ENCODE results near the gene HTATIP2.

The HTATIP2 gene

GRCh38 chr11:20372081-20372626 lies 8.6 kb downstream of the HTATIP2 start:
- Histone ChIP-seq H2AK5ac (ENCODE audit: low read length, severe bottlenecking) (no peak overlapping the region), H4K8ac (ENCODE audit: low read length) (no peak overlapping the region), H3K14ac (ENCODE audit: low read length in 2 of 2) (no peak overlapping the region), H3K4me3 (ENCODE audit: insufficient read depth in 1 of 2, low read depth in 1 of 2, low read length in 2 of 2) (no peak overlapping the region), H3K9ac (ENCODE audit: low read length) (no peak overlapping the region), H4K91ac (ENCODE audit: low read length) (no peak overlapping the region), H3K23ac (ENCODE audit: low read length in 2 of 2) (no peak overlapping the region), H3K9me3 (ENCODE audit: control insufficient read depth, low read length) (no peaks in the 10 kb centered on the region), H2BK12ac (ENCODE audit: low read length in 2 of 2) (no peak overlapping the region), H2BK15ac (ENCODE audit: low read depth, poor library complexity, severe bottlenecking) (no peak overlapping the region), H3K27me3 (ENCODE audit: control insufficient read depth in 1 of 2, insufficient read depth in 1 of 2, low read length in 2 of 2) (no peaks in the 10 kb centered on the region), H3K18ac (ENCODE audit: low read depth in 1 of 2, low read length in 2 of 2) (no peak overlapping the region), H2BK5ac (ENCODE audit: low read depth, low read length, poor library complexity, severe bottlenecking) (no peak overlapping the region), H3K4me2 (ENCODE audit: low read length, poor library complexity, severe bottlenecking) (no peak overlapping the region), H3K4ac (ENCODE audit: low read depth in 1 of 2, low read length in 2 of 2) (no peak overlapping the region), H3K27ac (ENCODE audit: low read length, poor library complexity, severe bottlenecking) (no peak overlapping the region), H2BK120ac (ENCODE audit: low read depth, low read length) (no peak overlapping the region), H2AFZ (ENCODE audit: low read depth, low read length) (no peak overlapping the region), H3K79me1 (replicated peaks; ENCODE audit: low read length, poor library complexity, severe bottlenecking) (peaks cover 11% of the 10 kb centered on the region), H3K36me3 (ENCODE audit: control insufficient read depth in 1 of 2, insufficient read depth in 2 of 2, low read depth in 1 of 2, low read length in 2 of 2) (peaks cover 0 to 65% of the 10 kb centered on the region in 2 experiments), H3K4me1 (ENCODE audit: control insufficient read depth, insufficient read depth, low read depth, low read length) (peaks cover 2% of the 10 kb centered on the region)
- DNase-seq = no peak
- 54% methylated on average over 5 of the region's 5 CpGs for WGBS

GRCh38 chr11:20373147-20373546 lies 9.6 kb downstream of the HTATIP2 start:
- H3K27ac ChIP-seq (ENCODE audit: low read length, poor library complexity, severe bottlenecking) = no peak overlapping the region
- 97% methylated on average over 6 of the region's 13 CpGs for WGBS
- H2BK120ac ChIP-seq (ENCODE audit: low read depth, low read length) = no peak overlapping the region
- H3K27me3 ChIP-seq (ENCODE audit: control insufficient read depth in 1 of 2, insufficient read depth in 1 of 2, low read length in 2 of 2) = no peaks in the 10 kb centered on the region
- peaks cover 11% of the 10 kb centered on the region for H3K79me1 ChIP-seq (replicated peaks; ENCODE audit: low read length, poor library complexity, severe bottlenecking)
- no peak overlapping the region for H3K4me2 ChIP-seq (ENCODE audit: low read length, poor library complexity, severe bottlenecking)
- H2AFZ ChIP-seq (ENCODE audit: low read depth, low read length) = no peak overlapping the region
- H4K8ac ChIP-seq (ENCODE audit: low read length) = no peak overlapping the region
- no peak overlapping the region for H3K18ac ChIP-seq (ENCODE audit: low read depth in 1 of 2, low read length in 2 of 2)
- DNase-seq = no peak
- H3K9me3 ChIP-seq (ENCODE audit: control insufficient read depth, low read length) = no peaks in the 10 kb centered on the region
- no peak overlapping the region for H2BK5ac ChIP-seq (ENCODE audit: low read depth, low read length, poor library complexity, severe bottlenecking)
- H3K14ac ChIP-seq (ENCODE audit: low read length in 2 of 2) = no peak overlapping the region
- H3K4me1 ChIP-seq (ENCODE audit: control insufficient read depth, insufficient read depth, low read depth, low read length) = peaks cover 2% of the 10 kb centered on the region
- no peak overlapping the region for H3K9ac ChIP-seq (ENCODE audit: low read length)
- H2BK15ac ChIP-seq (ENCODE audit: low read depth, poor library complexity, severe bottlenecking) = no peak overlapping the region
- H3K4ac ChIP-seq (ENCODE audit: low read depth in 1 of 2, low read length in 2 of 2) = no peak overlapping the region
- no peak overlapping the region for H4K91ac ChIP-seq (ENCODE audit: low read length)
- no peak overlapping the region for H3K4me3 ChIP-seq (ENCODE audit: insufficient read depth in 1 of 2, low read depth in 1 of 2, low read length in 2 of 2)
- H2AK5ac ChIP-seq (ENCODE audit: low read length, severe bottlenecking) = no peak overlapping the region
- no peak overlapping the region for H2BK12ac ChIP-seq (ENCODE audit: low read length in 2 of 2)
- no peak overlapping the region for H3K23ac ChIP-seq (ENCODE audit: low read length in 2 of 2)
- H3K36me3 ChIP-seq (ENCODE audit: control insufficient read depth in 1 of 2, insufficient read depth in 2 of 2, low read depth in 1 of 2, low read length in 2 of 2) = peaks cover 0 to 74% of the 10 kb centered on the region in 2 experiments

GRCh38 chr11:20373568-20374209 lies 10.2 kb downstream of the HTATIP2 start:
- H2BK120ac ChIP-seq (ENCODE audit: low read depth, low read length) = no peak overlapping the region
- H3K9ac ChIP-seq (ENCODE audit: low read length) = no peak overlapping the region
- H3K14ac ChIP-seq (ENCODE audit: low read length in 2 of 2) = no peak overlapping the region
- no peak overlapping the region for H3K18ac ChIP-seq (ENCODE audit: low read depth in 1 of 2, low read length in 2 of 2)
- peaks cover 11% of the 10 kb centered on the region for H3K79me1 ChIP-seq (replicated peaks; ENCODE audit: low read length, poor library complexity, severe bottlenecking)
- H2AK5ac ChIP-seq (ENCODE audit: low read length, severe bottlenecking) = no peak overlapping the region
- no peak overlapping the region for H4K8ac ChIP-seq (ENCODE audit: low read length)
- no peak overlapping the region for H2AFZ ChIP-seq (ENCODE audit: low read depth, low read length)
- H3K27ac ChIP-seq (ENCODE audit: low read length, poor library complexity, severe bottlenecking) = no peak overlapping the region
- H2BK12ac ChIP-seq (ENCODE audit: low read length in 2 of 2) = no peak overlapping the region
- no peaks in the 10 kb centered on the region for H3K9me3 ChIP-seq (ENCODE audit: control insufficient read depth, low read length)
- peaks cover 2 to 74% of the 10 kb centered on the region in 2 experiments for H3K36me3 ChIP-seq (ENCODE audit: control insufficient read depth in 1 of 2, insufficient read depth in 2 of 2, low read depth in 1 of 2, low read length in 2 of 2)
- H3K27me3 ChIP-seq (ENCODE audit: control insufficient read depth in 1 of 2, insufficient read depth in 1 of 2, low read length in 2 of 2) = no peaks in the 10 kb centered on the region
- H3K4me1 ChIP-seq (ENCODE audit: control insufficient read depth, insufficient read depth, low read depth, low read length) = no peaks in the 10 kb centered on the region
- no peak overlapping the region for H3K4me3 ChIP-seq (ENCODE audit: insufficient read depth in 1 of 2, low read depth in 1 of 2, low read length in 2 of 2)
- no peak overlapping the region for H3K4ac ChIP-seq (ENCODE audit: low read depth in 1 of 2, low read length in 2 of 2)
- no peak overlapping the region for H4K91ac ChIP-seq (ENCODE audit: low read length)
- H2BK5ac ChIP-seq (ENCODE audit: low read depth, low read length, poor library complexity, severe bottlenecking) = no peak overlapping the region
- H2BK15ac ChIP-seq (ENCODE audit: low read depth, poor library complexity, severe bottlenecking) = no peak overlapping the region
- H3K4me2 ChIP-seq (ENCODE audit: low read length, poor library complexity, severe bottlenecking) = no peak overlapping the region
- no peak overlapping the region for H3K23ac ChIP-seq (ENCODE audit: low read length in 2 of 2)
- WGBS = 92% methylated on average over 2 of the region's 3 CpGs
- DNase-seq = no peak

- no peaks in the 10 kb centered on the region for H3K4me1 ChIP-seq (ENCODE audit: control insufficient read depth, insufficient read depth, low read depth, low read length)
- H3K4ac ChIP-seq (ENCODE audit: low read depth in 1 of 2, low read length in 2 of 2) = no peak overlapping the region
- no peak for DNase-seq
- no peak overlapping the region for H2BK5ac ChIP-seq (ENCODE audit: low read depth, low read length, poor library complexity, severe bottlenecking)
- no peak overlapping the region for H3K14ac ChIP-seq (ENCODE audit: low read length in 2 of 2)
- no peak overlapping the region for H3K23ac ChIP-seq (ENCODE audit: low read length in 2 of 2)
- no peaks in the 10 kb centered on the region for H3K27me3 ChIP-seq (ENCODE audit: control insufficient read depth in 1 of 2, insufficient read depth in 1 of 2, low read length in 2 of 2)
- 92% methylated on average over 7 of the region's 9 CpGs for WGBS
- H2AFZ ChIP-seq (ENCODE audit: low read depth, low read length) = no peak overlapping the region
- H3K18ac ChIP-seq (ENCODE audit: low read depth in 1 of 2, low read length in 2 of 2) = no peak overlapping the region
- no peaks in the 10 kb centered on the region for H3K9me3 ChIP-seq (ENCODE audit: control insufficient read depth, low read length)
- H3K36me3 ChIP-seq (ENCODE audit: control insufficient read depth in 1 of 2, insufficient read depth in 2 of 2, low read depth in 1 of 2, low read length in 2 of 2) = peaks cover 5 to 75% of the 10 kb centered on the region in 2 experiments
- H3K9ac ChIP-seq (ENCODE audit: low read length) = no peak overlapping the region
- H4K8ac ChIP-seq (ENCODE audit: low read length) = no peak overlapping the region
- H2BK120ac ChIP-seq (ENCODE audit: low read depth, low read length) = no peak overlapping the region
- H4K91ac ChIP-seq (ENCODE audit: low read length) = no peak overlapping the region
- no peak overlapping the region for H3K4me2 ChIP-seq (ENCODE audit: low read length, poor library complexity, severe bottlenecking)
- peaks cover 7% of the 10 kb centered on the region for H3K79me1 ChIP-seq (replicated peaks; ENCODE audit: low read length, poor library complexity, severe bottlenecking)
- no peak overlapping the region for H3K4me3 ChIP-seq (ENCODE audit: insufficient read depth in 1 of 2, low read depth in 1 of 2, low read length in 2 of 2)
- H2BK12ac ChIP-seq (ENCODE audit: low read length in 2 of 2) = no peak overlapping the region
- no peak overlapping the region for H2AK5ac ChIP-seq (ENCODE audit: low read length, severe bottlenecking)
- no peak overlapping the region for H2BK15ac ChIP-seq (ENCODE audit: low read depth, poor library complexity, severe bottlenecking)
- no peak overlapping the region for H3K27ac ChIP-seq (ENCODE audit: low read length, poor library complexity, severe bottlenecking)
Observed at GRCh38 chr11:20374741-20375300, 11.3 kb downstream of the HTATIP2 start.

Measured in mesenchymal stem cell (in vitro differentiated cells and primary cell).